ENCODE data around the gene ALDH1L1. TPM values are rescaled to one million over a fixed set of nuclear protein-coding genes. Genes with fewer than 3 reads are reported as not detected.

The ALDH1L1 gene
- total RNA-seq, 1 donor from 2014 or later: 1.5 TPM

- Mint-ChIP-seq H3K9me3 (ENCODE audit: unreplicated experiment) (peaks cover 3% of the 10 kb centered on the region), H3K36me3 (ENCODE audit: unreplicated experiment) (no peaks in the 10 kb centered on the region)
- TF ChIP-seq CTCF (IDR thresholded peaks at IDR 0.05): no peak
Measured at GRCh38 chr3:126167566-126167965, 12.8 kb downstream of the ALDH1L1 start.

GRCh38 chr3:126166009-126166408 is 14.4 kb downstream of the ALDH1L1 start:
- peaks cover 54% of the 10 kb centered on the region for H3K27me3 Mint-ChIP-seq (ENCODE audit: unreplicated experiment)
- no peak for DNase-seq (ENCODE audit: extremely low spot score, unreplicated experiment)
- H3K4me1 Mint-ChIP-seq (ENCODE audit: unreplicated experiment): no peaks in the 10 kb centered on the region

More at GRCh38 chr3:126167566-126167965, 12.8 kb downstream of the ALDH1L1 start:
- Mint-ChIP-seq H3K4me3 (ENCODE audit: unreplicated experiment) (no peak overlapping the region), H3K27me3 (ENCODE audit: unreplicated experiment) (peaks cover 54% of the 10 kb centered on the region), H3K27ac (ENCODE audit: unreplicated experiment) (no peak overlapping the region), H3K4me1 (ENCODE audit: unreplicated experiment) (no peaks in the 10 kb centered on the region)
- no peak for DNase-seq (ENCODE audit: extremely low spot score, unreplicated experiment)

DNA sequence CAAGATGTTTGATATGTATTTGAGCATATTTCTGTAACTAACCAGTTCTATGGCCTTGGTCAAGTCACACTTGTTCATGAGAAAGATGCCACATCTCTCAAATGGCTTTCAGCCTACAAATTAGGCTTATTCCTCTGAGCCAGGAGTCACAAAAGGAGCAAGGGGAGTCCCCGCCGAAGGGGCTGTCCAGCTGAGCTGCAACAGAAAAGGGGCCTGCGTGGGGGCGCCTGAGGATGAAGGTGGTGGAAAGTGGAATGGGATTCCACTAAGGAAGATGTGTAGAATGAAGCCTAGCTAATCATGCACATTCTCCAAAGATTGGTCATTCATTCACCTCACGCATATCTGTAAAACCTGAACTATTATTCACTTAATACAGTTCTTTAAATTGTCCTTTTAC is 19.1 kb downstream of the ALDH1L1 start:
- Mint-ChIP-seq H3K27ac (ENCODE audit: unreplicated experiment) (no peak overlapping the region), H3K4me1 (ENCODE audit: unreplicated experiment) (no peaks in the 10 kb centered on the region), H3K4me3 (ENCODE audit: unreplicated experiment) (no peak overlapping the region), H3K9me3 (ENCODE audit: unreplicated experiment) (peaks cover 3% of the 10 kb centered on the region), H3K36me3 (ENCODE audit: unreplicated experiment) (no peaks in the 10 kb centered on the region), H3K27me3 (ENCODE audit: unreplicated experiment) (peaks cover 42% of the 10 kb centered on the region)
- DNase-seq (ENCODE audit: extremely low spot score, unreplicated experiment): no peak
- no peak for TF ChIP-seq CTCF (IDR thresholded peaks at IDR 0.05)

More at GRCh38 chr3:126166009-126166408, 14.4 kb downstream of the ALDH1L1 start:
- TF ChIP-seq CTCF (IDR thresholded peaks at IDR 0.05): no peak
- no peaks in the 10 kb centered on the region for H3K36me3 Mint-ChIP-seq (ENCODE audit: unreplicated experiment)
- H3K4me3 Mint-ChIP-seq (ENCODE audit: unreplicated experiment): no peak overlapping the region
- no peak overlapping the region for H3K27ac Mint-ChIP-seq (ENCODE audit: unreplicated experiment)
- H3K9me3 Mint-ChIP-seq (ENCODE audit: unreplicated experiment): peaks cover 3% of the 10 kb centered on the region

DNA sequence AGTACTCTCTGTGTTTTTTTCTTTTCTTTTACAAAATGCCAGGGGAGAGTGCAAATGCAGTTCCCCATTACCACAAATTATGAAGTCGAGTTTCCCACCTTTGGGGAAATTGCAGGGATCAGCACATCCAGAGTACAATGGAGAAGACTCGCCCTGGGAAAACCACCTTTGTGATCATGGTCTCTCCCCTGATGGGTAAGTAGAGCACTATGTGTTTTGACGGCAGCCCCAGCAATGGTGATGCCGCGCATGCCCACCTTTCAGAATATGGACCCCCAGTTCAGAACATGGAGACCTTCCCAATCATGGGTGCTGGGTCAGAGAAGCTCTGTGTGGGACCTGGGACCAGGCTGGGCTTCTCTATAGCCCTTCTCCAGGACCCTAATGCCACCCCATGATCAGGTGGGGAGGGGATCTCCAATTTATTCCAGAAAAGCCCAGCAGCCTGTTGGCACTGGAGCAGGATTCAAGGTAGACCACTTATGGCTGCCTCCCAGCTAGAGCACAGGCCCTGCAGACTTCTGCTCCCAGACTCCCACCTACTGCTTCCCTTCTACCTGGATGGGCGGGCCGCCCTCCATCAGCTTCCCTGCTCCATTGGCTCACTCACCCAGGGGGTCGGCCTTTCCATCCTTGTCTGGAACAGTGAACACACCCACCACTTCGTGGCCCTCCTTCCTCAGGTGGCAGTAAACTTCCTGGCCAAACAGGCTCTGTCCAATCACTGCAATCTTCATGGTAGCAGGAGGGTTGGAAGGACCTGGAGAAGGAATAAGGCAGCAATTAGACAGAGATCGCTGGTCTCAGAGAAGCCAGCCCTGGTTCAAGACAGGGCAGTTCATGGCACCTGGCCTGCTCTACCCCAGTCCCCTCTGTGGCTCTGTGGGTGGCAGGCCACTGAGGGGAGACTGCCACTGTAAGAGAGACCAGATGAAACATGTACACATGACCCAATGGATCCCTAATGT is 19.9 kb downstream of the ALDH1L1 start:
- TF ChIP-seq CTCF (IDR thresholded peaks at IDR 0.05): no peak
- DNase-seq (ENCODE audit: extremely low spot score, unreplicated experiment): peak; percentile 79
- Mint-ChIP-seq H3K27me3 (ENCODE audit: unreplicated experiment) (peaks cover 34% of the 10 kb centered on the region), H3K4me3 (ENCODE audit: unreplicated experiment) (no peak overlapping the region), H3K9me3 (ENCODE audit: unreplicated experiment) (peaks cover 3% of the 10 kb centered on the region), H3K27ac (ENCODE audit: unreplicated experiment) (no peak overlapping the region), H3K4me1 (ENCODE audit: unreplicated experiment) (no peaks in the 10 kb centered on the region), H3K36me3 (ENCODE audit: unreplicated experiment) (no peaks in the 10 kb centered on the region)

DNA sequence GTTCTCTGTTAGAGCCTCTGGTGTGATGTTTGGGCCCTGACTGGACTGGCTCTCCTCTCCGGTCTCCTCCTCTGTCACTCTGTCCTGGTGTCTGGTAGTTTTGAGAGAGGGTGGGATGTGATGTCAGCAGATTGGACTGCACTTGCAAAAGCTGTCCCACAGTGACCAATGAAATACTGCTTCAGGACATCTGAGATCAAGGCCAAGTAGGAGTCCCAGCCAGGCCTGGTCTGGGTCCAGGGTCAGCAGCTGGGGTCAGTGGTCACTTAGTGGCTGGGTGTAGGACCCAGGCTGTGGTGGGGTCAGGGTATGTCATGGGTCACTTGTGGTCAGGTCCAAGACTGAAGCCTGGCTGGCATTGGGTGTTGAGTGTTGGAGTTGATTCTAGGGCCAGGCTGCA is 20.9 kb downstream of the ALDH1L1 start:
- H3K36me3 Mint-ChIP-seq (ENCODE audit: unreplicated experiment): no peaks in the 10 kb centered on the region

More for the DNA sequence above, 20.9 kb downstream of the ALDH1L1 start:
- no peak for TF ChIP-seq CTCF (IDR thresholded peaks at IDR 0.05)
- peaks cover 24% of the 10 kb centered on the region for H3K27me3 Mint-ChIP-seq (ENCODE audit: unreplicated experiment)
- DNase-seq (ENCODE audit: extremely low spot score, unreplicated experiment): peak; percentile 69
- no peaks in the 10 kb centered on the region for H3K4me1 Mint-ChIP-seq (ENCODE audit: unreplicated experiment)
- H3K27ac Mint-ChIP-seq (ENCODE audit: unreplicated experiment): no peak overlapping the region
- no peak overlapping the region for H3K4me3 Mint-ChIP-seq (ENCODE audit: unreplicated experiment)
- H3K9me3 Mint-ChIP-seq (ENCODE audit: unreplicated experiment): no peaks in the 10 kb centered on the region

Measured in osteocyte (in vitro differentiated cells).